Choroid plexus epithelial cell (primary cell): Measurements from ENCODE around the gene KCNMB4.

ENCODE experiments used
- DNase-seq: peaks from one replicate; pipeline ENCODE4 v3.0.0-alpha.2; 2010; ENCODE audit warnings: low read depth
- H3K4me3 ChIP-seq: 2 replicates; pipeline ENCODE4 v1.5.1; 2011; ENCODE audit warnings: low read depth, mild to moderate bottlenecking, control low read depth, low read length, moderate library complexity
- TF ChIP-seq, protein P1 (sequence below): conservative IDR thresholded peaks from 2 replicates; pipeline ENCODE4 v1.5.1; 2011; ENCODE audit warnings: low read depth, mild to moderate bottlenecking, control low read depth, inconsistent platforms, low read length, moderate library complexity

Gene KCNMB4

DNA sequence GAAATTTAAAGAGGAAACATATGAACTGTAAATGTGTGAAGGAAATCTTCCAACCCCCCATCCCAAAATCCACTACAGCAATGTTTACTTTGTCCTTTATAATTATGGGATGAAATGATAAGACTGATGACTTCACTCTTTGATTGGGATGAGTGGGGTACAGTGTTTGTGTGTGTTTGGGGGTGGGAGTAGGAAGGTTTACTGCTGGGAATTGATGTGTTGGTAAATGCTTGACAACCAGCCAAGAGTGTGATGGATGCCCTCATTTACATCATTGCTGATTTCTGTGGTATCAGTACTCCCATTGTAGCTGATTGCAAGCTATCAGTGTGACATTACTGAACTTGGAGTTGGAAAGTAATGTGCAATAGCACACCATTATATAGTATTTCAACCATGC, 90.9 kb downstream of the KCNMB4 start:
- H3K4me3 ChIP-seq: no peak overlapping the region
- no peak for DNase-seq
- TF ChIP-seq, protein P1, sequence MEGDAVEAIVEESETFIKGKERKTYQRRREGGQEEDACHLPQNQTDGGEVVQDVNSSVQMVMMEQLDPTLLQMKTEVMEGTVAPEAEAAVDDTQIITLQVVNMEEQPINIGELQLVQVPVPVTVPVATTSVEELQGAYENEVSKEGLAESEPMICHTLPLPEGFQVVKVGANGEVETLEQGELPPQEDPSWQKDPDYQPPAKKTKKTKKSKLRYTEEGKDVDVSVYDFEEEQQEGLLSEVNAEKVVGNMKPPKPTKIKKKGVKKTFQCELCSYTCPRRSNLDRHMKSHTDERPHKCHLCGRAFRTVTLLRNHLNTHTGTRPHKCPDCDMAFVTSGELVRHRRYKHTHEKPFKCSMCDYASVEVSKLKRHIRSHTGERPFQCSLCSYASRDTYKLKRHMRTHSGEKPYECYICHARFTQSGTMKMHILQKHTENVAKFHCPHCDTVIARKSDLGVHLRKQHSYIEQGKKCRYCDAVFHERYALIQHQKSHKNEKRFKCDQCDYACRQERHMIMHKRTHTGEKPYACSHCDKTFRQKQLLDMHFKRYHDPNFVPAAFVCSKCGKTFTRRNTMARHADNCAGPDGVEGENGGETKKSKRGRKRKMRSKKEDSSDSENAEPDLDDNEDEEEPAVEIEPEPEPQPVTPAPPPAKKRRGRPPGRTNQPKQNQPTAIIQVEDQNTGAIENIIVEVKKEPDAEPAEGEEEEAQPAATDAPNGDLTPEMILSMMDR: no peak

DNA sequence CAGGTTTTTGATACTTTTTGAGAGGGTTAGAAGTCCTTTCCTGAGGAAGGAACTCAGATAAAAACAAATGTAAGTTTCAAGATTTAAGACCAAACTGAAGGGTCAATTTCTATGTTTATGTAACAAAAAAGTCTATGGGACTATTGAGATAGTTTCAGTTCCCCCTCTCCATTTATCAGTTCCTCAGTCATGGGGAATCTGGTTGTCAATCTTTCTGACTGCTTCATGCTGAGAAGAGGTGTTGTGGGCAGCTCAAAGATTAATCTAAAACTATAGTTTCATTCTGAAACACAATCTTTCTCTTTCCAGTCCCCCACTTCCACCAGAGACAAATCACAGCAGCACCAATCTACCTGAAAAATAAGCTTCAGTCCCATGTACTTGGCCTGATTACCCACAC, 93.7 kb downstream of the KCNMB4 start:
- DNase-seq: no peak
- H3K4me3 ChIP-seq: no peak overlapping the region
- TF ChIP-seq, protein P1: no peak

DNA sequence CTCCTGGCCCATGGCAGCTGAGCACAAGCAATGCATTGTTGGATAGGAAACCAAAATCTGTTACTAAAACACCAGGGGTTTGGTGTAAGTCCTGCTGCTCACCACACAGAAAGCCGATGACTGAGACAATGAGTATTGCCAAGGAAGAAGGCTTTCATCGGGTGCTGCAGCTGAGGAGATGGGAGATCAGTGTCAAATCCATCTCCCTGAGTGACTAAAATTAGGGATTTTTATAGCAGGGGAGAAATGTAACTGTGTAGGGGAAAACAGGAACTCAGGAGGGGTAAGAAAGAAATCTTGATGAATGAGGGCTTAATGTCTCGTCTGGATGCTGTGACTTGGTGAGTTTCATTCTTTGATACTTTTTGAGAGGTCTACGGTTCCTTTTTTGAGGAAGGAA, 97.9 kb downstream of the KCNMB4 start:
- no peak overlapping the region for H3K4me3 ChIP-seq
- no peak for DNase-seq
- TF ChIP-seq, protein P1: no peak

- H3K4me3 ChIP-seq: no peak overlapping the region
- TF ChIP-seq, protein P1: no peak
- no peak for DNase-seq
These were observed 100.7 kb downstream of the KCNMB4 start for GRCh38 chr12:70466753-70467152.

DNA sequence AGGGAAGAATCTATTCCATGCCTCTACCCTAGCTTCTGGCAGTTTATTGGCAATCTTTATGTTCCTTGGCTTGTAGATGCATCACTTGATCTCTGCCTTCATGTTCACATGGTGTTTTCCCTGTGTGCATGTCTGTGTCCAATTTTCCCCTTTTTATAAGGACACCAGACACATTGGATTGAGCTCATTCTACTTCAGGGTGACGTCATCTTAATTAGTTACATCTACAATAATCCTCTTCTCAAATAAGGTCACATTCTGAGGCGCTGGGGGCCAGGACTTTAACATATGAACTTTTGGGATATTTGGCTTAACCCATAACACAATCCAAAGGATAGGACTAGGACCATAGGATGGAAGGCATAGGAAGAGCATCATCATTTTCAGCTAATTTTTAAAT, 101.4 kb downstream of the KCNMB4 start:
- no peak for DNase-seq
- no peak overlapping the region for H3K4me3 ChIP-seq
- TF ChIP-seq, protein P1: no peak

- H3K4me3 ChIP-seq: no peak overlapping the region
- DNase-seq: no peak
- TF ChIP-seq, protein P1: no peak
These were observed 102.0 kb downstream of the KCNMB4 start for GRCh38 chr12:70467918-70468733.

DNA sequence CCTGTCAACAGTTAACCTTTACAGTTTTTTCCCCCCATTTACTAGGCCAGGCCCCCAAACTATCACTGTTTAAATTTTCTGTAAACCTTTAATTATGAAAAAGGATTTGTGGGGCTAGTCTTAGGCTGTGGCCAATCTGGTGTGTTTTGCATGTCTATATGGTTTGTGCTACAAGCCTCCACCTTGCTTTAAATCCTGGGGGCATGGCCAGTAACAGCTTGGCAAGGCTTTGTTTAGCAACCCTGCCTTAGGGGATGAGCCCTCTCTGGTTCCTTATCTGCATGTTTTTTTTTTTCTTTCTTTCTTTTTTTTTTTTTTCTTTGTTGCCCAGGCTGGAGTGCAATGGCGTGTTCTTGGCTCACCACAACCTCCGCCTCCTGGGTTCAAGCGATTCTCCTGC, 102.7 kb downstream of the KCNMB4 start:
- no peak for DNase-seq
- H3K4me3 ChIP-seq: no peak overlapping the region
- TF ChIP-seq, protein P1: no peak
